Activated T-cell treated with anti-CD3 and anti-CD28 coated beads, Interleukin-2, amount 50 U/mL, for 1 hour (primary cell): ENCODE measurements around the gene SASH3.

Experiments used
- DNase-seq: peaks from one replicate; pipeline ENCODE4 v3.0.0-alpha.2; 2020

The SASH3 gene

DNA sequence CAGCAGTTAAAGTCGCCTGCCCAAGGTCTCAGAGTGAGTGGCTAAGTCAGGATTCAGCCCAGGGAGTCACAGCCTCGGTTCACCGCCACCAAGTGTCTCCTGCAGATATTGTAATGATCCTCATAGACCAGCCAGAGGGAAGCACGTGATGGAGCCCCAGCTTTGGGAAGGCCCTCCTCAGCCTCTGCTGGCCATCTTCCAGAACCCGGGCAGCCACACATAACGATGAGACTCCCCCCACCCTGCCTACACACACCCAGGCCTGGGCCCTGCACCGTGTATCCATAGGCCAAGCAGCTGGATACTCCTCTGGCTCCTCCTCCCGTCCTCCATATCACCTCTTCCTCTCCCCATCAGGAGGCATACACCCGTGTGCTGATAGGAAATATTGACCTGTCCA, 19.6 kb upstream of the SASH3 start:
- no peak for DNase-seq

DNA sequence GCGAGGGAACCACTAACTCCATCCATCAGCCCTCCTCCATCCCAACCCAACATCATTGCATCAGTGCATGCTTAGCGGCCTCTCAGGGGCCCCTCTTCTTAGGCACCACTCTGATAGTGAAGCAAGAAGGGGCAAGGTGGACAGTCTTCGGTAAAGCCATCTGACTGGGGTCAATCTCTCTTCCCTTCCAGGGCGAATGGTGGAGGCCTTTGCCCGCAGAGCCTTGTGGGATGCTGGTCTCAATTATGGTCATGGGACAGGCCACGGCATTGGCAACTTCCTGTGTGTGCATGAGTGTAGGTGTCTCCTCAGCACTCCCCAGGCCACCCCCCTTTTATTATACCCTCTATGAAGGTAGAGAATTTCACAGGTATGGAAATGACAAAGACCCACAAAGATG, 18.8 kb upstream of the SASH3 start:
- DNase-seq = no peak

GRCh38 chrX:129761596-129761995, 18.2 kb upstream of the SASH3 start:
- DNase-seq = no peak

DNA sequence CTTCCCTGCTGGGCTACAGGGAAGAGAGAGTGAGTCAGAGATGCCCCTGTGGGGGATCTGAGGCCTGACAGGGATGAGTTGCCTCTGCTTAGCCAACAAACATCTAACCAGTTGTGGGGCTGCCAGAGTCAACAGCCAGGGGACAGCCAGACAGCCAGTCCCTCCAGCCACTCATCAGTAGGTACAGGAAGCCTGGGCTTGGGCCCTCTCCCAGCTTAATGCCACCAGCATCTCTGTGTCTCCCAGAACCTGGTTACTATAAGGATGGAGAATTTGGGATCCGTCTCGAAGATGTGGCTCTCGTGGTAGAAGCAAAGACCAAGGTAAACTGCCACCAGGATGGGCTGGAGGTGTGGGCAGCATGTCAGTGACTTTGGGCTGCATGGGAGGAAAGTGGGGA, 17.3 kb upstream of the SASH3 start:
- no peak for DNase-seq

DNA sequence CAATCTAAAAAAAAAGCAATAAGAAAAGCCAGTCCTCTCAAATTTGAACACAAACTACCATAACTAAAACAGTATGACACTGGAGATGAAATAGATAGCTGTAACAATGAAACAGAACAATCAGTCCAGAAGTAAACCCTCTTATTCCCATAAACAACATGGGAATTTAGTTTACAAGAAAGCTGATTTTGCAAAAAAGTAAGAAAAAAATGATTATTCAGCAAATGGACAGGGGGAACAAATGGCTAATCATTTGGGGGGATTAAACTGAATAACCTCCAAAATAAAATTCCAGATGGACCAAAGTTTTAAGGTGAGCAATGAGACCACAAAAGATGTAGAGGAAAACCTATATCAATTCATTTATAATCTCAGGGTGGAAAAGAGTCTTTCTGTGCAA, 16.1 kb upstream of the SASH3 start:
- DNase-seq = no peak

GRCh38 chrX:129768186-129768585, 11.6 kb upstream of the SASH3 start:
- DNase-seq = no peak

DNA sequence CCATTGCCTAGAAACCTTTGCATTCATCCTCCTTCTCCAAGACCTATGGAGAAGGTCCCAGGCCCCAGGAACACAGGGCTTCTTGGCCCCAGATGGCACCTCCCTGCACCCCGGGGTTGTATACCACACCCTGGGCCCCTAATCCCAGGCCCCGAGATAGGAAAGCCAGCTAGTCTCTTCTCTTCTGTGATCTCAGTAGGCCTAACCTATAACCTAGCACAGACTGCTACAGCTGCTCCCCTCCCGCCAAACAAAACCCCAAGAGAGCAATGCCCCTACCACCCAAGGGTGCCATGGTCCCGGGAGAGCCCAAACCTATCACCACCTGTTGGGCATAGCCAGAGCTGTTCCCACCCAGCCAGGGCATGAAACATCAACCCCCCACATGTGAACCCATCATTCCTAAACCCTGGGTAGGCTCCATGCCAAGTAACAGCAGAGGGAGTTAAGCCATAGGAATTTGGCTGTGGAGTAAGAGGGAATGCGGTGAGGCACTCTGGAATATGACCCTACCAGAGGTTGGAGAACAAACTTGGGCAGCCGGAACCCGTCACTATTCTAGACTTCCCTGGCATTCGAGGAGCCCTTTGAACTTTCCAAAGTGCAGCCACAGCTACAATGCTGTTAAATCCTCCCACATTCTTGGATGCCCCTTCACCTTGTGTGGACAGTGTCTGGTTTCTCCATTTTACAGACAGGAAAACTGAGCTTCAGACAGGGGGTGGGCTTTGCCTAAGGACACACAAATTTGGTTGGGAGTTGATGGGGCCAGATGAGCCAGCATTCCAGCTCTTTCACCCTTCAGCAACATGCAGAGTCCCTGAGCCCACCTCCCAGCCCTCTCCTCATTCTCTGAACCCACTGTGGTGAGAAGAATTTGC, 10.9 kb upstream of the SASH3 start:
- no peak for DNase-seq

GRCh38 chrX:129769467-129770154, 10.1 kb upstream of the SASH3 start:
- DNase-seq = peak; percentile 63

DNA sequence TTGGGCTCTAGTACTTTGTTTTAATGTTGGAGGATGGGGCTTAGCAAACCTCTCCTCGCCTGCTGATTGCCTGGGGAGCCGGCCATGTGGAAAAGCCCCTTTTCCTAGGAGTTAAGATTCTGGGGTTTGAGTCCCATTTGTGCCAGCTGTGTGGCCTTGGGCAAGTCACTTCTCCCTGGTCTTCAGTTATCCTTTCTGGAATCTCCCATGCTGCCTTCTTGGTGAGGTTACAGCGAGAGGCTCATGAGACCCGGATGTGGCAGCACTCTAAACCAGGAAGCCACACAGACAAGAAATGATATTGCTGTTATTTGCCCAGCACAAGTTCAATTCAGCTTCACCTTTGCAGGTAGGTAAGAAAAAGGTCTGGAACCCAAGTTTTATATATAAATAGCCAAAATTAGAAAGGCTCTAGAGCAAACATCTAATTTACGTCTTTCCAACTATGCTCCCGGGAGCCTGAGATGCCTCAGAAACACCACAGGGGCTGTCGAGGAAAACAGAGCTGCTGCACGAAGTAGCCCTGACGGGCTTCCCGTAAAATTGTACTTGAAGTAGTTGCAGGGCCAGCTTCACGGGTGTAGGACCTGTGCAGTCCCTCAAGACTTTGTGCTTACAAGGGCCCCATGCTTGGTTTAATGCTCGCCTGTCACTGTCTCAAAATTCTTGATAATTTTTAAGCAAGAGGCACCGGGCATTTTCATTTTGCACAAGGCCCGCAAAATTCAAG, 8.3 kb upstream of the SASH3 start:
- DNase-seq = no peak

DNA sequence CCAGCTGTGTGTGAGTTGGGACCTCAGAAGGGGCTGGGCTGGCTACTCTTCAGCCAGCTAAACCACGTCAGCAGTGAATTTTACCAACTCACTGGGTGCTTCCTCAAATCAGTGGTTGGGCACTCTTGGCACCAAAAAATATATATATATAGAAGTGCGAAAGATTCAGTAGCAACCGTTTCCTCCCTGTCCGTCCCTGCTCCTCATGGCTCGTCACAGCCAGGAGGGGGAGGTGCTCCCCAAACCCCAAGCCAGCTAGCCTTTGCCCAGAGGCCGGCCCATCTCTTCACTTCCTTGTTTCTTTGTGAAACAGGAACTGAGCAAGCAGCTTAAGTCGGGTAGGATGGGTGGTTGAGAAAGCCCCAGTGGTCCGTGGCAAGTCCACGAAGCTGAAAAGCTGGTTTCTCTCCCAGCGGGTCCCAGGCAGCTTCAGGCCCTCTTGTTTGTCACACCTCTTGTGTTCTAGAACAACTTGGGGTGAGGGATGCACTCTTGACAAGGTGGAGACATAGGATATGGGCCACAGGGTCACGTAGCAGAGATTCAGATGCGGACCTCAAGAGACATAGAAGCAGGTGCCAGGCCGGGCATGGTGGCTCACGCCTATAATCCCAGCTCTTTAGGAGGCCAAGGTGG, 6.8 kb upstream of the SASH3 start:
- DNase-seq = peak; percentile 45

DNA sequence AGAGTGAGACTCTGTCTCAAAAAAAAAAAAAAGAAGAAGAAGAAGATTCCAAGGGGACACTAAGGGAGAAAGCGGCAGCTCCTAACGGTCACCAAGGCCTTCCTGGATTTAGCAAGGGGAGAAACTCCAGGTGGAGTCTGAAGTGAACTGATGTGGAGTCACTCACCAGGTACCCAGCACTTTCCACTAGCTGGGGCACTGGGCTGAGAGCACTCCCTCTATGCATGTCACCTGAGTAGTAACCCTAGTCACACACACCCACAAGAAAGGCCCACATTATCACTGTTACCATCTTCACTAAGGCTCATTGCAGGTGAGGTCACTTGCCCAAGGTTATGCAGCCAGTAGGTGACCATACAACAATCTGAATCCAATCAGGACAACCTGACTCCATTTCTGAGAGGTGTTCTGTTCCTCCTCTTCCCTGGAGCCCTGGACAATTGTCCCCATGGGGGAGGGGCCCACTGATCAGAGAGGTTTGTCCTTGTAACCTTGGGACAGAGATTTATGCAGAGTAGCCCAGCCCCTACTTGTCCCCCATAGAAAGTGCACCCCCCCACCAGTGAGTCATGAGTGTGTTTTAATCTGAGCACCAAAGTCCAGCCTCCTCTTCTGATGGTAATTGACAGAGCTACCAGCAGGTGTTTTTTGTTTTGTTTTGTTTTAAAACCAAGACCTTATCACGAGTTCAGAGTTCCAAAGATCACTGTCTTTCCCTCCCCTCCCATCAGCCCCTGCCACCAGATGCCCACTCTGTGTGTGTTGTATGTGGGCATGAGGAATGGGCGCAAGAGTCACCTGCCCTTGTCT, 5.9 kb upstream of the SASH3 start:
- DNase-seq = no peak

- DNase-seq = peak; percentile 70
Observed at GRCh38 chrX:129777218-129778030, 2.3 kb upstream of the SASH3 start.

GRCh38 chrX:129779086-129779672, 570 bp upstream of the SASH3 start:
- DNase-seq = no peak

DNA sequence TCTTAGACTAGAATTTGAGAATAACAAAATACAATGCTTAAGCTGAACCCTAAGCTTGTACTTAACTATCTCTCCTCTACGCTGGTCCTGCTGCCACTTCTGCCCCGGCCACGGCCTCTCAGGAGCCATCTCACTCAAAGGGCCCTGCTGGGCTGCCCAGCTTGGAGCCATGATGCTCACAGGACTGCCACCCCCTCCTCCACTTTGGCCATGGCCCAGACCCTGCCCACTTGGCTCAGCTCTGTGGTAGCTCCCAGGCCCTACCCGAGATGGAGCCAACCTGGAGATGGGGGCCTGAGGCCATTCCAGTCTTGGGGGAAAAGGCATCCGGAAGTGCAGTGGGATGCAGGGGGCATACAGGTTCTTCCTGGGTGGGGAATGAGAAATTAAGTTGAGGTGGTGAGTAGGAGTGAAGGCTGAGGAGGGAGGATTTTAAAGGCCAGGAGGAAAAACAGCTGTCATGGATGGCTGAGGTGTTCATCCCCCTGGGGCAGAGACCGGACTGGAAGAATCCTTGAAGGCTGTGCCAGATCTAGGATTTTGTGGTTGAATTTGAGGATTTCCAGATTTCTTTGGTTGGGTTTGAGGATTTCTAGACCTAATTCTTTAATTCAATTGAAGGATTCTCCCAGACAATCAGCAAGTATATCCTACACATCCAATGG, 824 bp downstream of the SASH3 start:
- no peak for DNase-seq

DNA sequence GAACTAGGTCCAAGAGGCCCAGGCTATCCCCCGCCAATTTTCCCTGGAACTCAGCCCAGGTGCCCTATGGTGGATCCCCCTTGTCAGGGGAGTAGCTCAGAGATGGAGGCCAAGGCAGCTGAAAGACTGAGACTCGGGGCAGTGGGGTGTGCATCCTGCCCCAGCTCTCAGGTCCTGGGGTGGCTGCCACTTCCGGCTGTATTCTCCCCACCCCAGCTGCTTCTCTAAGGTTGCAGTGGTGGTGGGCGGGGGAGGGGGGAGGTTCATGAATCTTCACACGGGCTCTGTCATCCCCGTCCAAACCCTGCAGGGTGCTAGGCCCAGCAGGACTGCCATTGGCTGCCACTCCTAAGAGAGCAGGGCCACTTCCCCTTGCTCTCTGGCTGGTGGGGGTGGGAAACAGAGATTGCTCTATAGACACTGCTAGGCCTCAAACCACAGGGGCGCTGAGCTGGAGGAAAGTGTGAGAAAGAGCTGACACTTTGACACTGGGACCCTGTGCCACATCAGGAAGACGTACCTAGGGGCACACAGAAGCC, 1.5 kb downstream of the SASH3 start:
- peak; percentile 67 for DNase-seq

DNA sequence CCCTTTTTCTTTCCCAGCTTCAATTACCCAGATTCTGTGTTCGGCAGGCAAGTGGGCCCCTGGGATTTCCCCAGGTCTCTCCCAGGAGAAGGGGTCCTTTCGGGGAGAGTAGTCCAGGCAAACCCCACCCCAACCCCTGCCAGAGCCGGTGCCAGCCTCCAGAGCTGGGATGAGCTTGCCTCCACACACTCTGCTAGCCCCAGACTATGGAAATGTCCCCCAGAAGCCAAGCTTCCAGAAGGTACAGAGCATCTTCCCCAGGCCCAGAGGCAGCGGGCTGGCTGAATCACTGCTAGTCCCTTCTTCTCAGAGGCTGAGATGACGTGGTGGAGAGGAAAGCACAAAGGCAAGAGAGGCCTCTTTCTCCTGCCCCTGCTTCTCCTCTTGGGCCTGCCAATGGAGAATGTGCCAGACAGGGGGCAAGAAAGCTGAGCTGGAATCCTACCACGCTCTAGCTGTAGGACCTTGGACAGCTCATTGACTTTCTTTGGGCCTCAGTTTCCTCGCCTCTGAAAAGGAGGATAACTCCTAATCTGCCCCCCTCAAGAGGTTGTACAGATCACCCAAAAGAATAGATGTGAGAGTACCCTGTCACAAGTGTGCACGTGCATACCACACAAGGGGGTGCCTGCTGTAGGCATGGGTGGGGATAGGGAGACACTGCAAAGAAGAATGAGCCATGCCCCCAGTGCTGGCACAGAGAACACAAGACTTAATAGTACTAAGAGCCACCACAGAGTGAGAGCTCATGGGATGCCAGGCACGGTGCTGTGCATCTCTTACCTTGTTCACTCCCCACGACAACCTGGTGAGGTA, 2.1 kb downstream of the SASH3 start:
- DNase-seq = peak; percentile 45

DNA sequence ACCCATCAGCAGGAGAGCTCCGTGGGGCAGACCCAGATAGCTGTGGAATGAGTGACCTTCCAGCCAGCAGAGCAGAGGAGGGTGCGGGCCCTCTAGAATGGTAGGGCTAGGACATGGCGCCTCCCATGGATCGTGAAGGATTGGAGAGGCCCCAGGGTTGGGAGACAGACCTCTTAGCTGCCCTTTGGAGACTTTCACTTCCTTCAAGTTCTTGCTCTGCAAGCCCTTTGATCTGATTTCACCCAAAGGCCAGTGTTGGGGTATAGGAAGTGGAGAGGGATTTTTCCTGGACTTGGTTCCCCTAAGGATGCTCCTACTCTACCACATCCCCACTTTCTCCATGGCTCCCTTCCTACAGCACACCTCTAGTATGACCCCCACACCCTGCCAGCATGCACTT, 3.0 kb downstream of the SASH3 start:
- DNase-seq = no peak

DNA sequence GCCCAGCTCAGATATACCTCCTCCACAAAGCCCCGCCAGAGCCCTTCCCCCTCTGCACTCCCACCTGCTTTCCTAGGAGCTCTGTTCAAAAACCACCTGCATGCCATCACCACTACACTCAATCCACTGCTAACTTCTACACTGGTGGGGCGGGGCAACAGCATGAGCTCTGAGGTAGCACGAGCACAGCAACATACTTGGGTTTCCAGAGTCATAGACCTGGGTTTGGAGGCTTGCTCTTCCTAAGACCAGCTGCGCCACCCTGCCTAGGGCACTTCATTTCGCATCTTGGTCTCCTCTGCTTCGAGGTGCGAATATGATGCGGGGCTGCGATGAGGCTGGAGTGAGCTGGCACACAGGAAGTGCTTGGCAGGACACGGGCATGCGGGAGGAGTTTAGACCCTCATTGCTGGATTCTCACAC, 3.6 kb downstream of the SASH3 start:
- DNase-seq = no peak

DNA sequence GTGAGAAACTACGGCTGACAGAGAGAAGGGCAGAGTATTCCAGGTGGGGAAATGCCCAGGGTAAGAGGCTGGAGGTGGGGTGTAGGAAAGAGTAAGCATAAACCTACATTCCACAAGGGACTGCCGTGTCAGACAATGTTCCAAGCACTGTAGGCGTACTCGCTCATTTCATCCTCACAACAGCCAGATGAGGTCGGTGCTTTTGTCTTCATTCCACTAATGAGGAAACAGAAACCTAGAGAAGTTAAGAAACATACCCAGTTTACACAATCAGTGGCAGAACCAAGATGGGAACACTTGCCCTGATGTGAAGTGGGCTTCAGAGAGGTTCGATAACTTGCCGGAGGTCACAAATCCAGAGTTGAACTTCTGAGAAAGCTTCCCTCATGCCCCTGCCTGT, 4.6 kb downstream of the SASH3 start:
- no peak for DNase-seq
